Nasal cavity respiratory epithelium epithelial cell of viscerocranial mucosa (primary cell): ENCODE data around the gene ZNF100. TPM values are rescaled to one million over a fixed set of nuclear protein-coding genes. Genes with fewer than 3 reads are reported as not detected.

Experiments used
- total RNA-seq: library from RNA; depleted of rRNA; stranded (reverse); fragments of >200 nt; gene quantifications from 2 replicates; pipeline ENCODE4 v1.2.3, GENCODE V29; 2014

Gene ZNF100
- total RNA-seq = 1.0 and 4.2 TPM in 2 replicates

GRCh38 chr19:21767065-21767800 lies at the start of gene ZNF100:
ZNF100 (minus strand) TSS chr19:21767579; CDS start chr19:21767429, 150 bp downstream.

Other genes starting within 250 kb of the ZNF100 start
- 1.0 and 3.5 TPM in 2 replicates for gene ZNF43, start 68.6 kb upstream of the ZNF100 start, total RNA-seq
- 1.1 and 1.4 TPM in 2 replicates for gene ZNF208, start 243.4 kb upstream of the ZNF100 start, total RNA-seq